ENCODE results near the gene SERPINI1. TPM values are rescaled to one million over a fixed set of nuclear protein-coding genes. Genes with fewer than 3 reads are reported as not detected.

The SERPINI1 gene
- polyA plus RNA-seq, 4 donors = 0.54 to 5.6 (median 5.4) TPM; not detected in 1

DNA sequence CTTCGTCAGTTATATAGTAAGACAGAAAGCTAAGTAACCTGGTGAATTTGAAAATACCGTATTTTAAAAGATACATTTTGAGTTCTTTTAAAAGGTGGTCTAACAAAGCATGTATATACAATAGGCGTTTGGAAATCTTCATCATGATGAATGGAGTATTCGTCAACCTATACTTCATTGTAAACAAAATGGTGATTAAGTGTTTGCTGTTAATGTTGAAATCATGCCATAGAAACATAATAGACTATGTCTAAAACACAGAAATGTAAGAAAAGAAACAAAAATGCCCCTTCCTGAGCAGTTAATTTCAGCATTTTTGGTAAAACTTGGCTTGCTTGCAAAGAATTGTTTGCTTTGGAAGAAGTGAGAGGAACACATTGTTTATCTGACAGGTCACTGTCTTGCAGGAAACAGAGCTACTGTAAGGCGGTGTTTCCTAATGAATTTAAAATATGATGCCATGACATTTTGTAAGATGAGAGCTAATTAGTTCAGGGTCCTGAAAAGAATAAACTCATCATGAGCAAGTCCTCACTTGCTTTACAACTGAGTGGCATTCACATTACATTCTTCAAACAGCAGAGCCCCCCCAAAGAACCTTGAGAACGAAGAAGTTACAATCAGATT is 126.7 kb downstream of the SERPINI1 start:
- FAIRE-seq (no peak), DNase-seq (no peak)
- Histone ChIP-seq H3K4me1 (ENCODE audit: control insufficient read depth in 3 of 3, insufficient read depth in 2 of 3, low read depth in 1 of 3, low read length in 2 of 3) (no peaks in the 10 kb centered on the region), H3K27ac (ENCODE audit: low read depth in 1 of 3, low read length in 2 of 3) (no peak overlapping the region), H3K27me3 (ENCODE audit: control insufficient read depth in 3 of 3, insufficient read depth in 3 of 3, low read length in 3 of 3) (no peaks in the 10 kb centered on the region), H3K4me3 (ENCODE audit: low read depth in 1 of 3, low read length in 3 of 3) (no peak overlapping the region), H3K36me3 (ENCODE audit: control insufficient read depth in 3 of 3, insufficient read depth in 2 of 3, low read depth in 1 of 3, low read length in 3 of 3) (no peaks in the 10 kb centered on the region), H3K9me3 (ENCODE audit: control insufficient read depth in 2 of 2, insufficient read depth in 1 of 2, low read depth in 1 of 2, low read length in 1 of 2) (no peaks in the 10 kb centered on the region)
- whole genome bisulfite sequencing, 3 donors = 61 to 69% (median 68%) methylated on average over 6 of the region's 6 CpGs

DNA sequence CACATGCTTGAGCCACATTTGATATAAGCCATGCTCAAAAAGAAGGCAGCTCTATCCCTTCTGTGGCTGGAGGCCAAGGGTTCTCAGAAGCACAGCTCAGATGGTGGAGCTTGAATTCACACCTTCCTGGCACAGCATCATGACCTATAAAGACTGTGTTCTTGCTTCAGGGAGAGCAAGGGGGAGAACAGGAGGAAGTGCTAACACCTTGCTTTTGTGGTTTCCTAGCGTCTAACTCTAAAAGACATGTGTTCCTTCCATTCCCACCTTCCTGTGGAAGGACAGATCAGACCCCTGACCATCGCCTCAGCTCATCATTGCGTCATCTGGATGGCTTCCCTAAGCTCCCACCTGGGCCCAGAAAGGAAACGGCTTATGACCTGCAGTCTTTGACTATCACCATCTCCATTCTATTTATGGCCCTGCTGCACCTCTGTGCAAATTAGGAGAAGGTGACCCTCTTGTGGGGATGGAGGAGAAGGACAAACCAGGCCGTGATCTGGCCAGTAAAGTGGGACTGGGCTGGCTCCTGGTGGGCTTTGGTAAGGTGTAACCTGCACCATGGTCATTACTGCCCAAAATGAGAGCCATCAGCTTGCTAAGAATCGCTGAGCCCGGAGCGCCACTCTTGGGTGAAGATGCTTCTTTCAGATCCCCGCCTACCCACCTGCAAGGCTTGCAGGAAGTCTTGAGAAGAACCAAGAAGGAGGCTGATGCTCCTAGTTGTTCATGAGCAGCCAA is 128.5 kb downstream of the SERPINI1 start:
- no peak for FAIRE-seq
- Histone ChIP-seq H3K27ac (ENCODE audit: low read depth in 1 of 3, low read length in 2 of 3) (no peak overlapping the region), H3K4me3 (ENCODE audit: low read depth in 1 of 3, low read length in 3 of 3) (no peak overlapping the region), H3K36me3 (ENCODE audit: control insufficient read depth in 3 of 3, insufficient read depth in 2 of 3, low read depth in 1 of 3, low read length in 3 of 3) (no peaks in the 10 kb centered on the region), H3K9me3 (ENCODE audit: control insufficient read depth in 2 of 2, insufficient read depth in 1 of 2, low read depth in 1 of 2, low read length in 1 of 2) (no peaks in the 10 kb centered on the region), H3K4me1 (ENCODE audit: control insufficient read depth in 3 of 3, insufficient read depth in 2 of 3, low read depth in 1 of 3, low read length in 2 of 3) (no peaks in the 10 kb centered on the region), H3K27me3 (ENCODE audit: control insufficient read depth in 3 of 3, insufficient read depth in 3 of 3, low read length in 3 of 3) (no peaks in the 10 kb centered on the region)
- 83 to 89% (median 86%) methylated on average over 9 of the region's 9 CpGs for WGBS, 3 donors
- no peak for DNase-seq

- H3K9me3 ChIP-seq (ENCODE audit: control insufficient read depth in 2 of 2, insufficient read depth in 1 of 2, low read depth in 1 of 2, low read length in 1 of 2) = no peaks in the 10 kb centered on the region
- DNase-seq (no peak), FAIRE-seq (no peak)
- WGBS, 3 donors = 81 to 88% (median 87%) methylated on average over 1 of the region's 1 CpG
- H3K27me3 ChIP-seq (ENCODE audit: control insufficient read depth in 3 of 3, insufficient read depth in 3 of 3, low read length in 3 of 3) = no peaks in the 10 kb centered on the region
- no peak overlapping the region for H3K27ac ChIP-seq (ENCODE audit: low read depth in 1 of 3, low read length in 2 of 3)
- H3K4me1 ChIP-seq (ENCODE audit: control insufficient read depth in 3 of 3, insufficient read depth in 2 of 3, low read depth in 1 of 3, low read length in 2 of 3) = no peaks in the 10 kb centered on the region
- no peak overlapping the region for H3K4me3 ChIP-seq (ENCODE audit: low read depth in 1 of 3, low read length in 3 of 3)
- H3K36me3 ChIP-seq (ENCODE audit: control insufficient read depth in 3 of 3, insufficient read depth in 2 of 3, low read depth in 1 of 3, low read length in 3 of 3) = no peaks in the 10 kb centered on the region
Observed at GRCh38 chr3:167864552-167864874, 129.0 kb downstream of the SERPINI1 start.

- Histone ChIP-seq H3K4me3 (ENCODE audit: low read depth in 1 of 3, low read length in 3 of 3) (no peak overlapping the region), H3K4me1 (ENCODE audit: control insufficient read depth in 3 of 3, insufficient read depth in 2 of 3, low read depth in 1 of 3, low read length in 2 of 3) (no peaks in the 10 kb centered on the region), H3K36me3 (ENCODE audit: control insufficient read depth in 3 of 3, insufficient read depth in 2 of 3, low read depth in 1 of 3, low read length in 3 of 3) (no peaks in the 10 kb centered on the region), H3K27ac (ENCODE audit: low read depth in 1 of 3, low read length in 2 of 3) (no peak overlapping the region), H3K27me3 (ENCODE audit: control insufficient read depth in 3 of 3, insufficient read depth in 3 of 3, low read length in 3 of 3) (no peaks in the 10 kb centered on the region), H3K9me3 (ENCODE audit: control insufficient read depth in 2 of 2, insufficient read depth in 1 of 2, low read depth in 1 of 2, low read length in 1 of 2) (no peaks in the 10 kb centered on the region)
- FAIRE-seq (no peak), DNase-seq (no peak)
- WGBS, 3 donors = 78 to 85% (median 85%) methylated on average over 1 of the region's 1 CpG
Observed at GRCh38 chr3:167866331-167866730, 130.8 kb downstream of the SERPINI1 start.

DNA sequence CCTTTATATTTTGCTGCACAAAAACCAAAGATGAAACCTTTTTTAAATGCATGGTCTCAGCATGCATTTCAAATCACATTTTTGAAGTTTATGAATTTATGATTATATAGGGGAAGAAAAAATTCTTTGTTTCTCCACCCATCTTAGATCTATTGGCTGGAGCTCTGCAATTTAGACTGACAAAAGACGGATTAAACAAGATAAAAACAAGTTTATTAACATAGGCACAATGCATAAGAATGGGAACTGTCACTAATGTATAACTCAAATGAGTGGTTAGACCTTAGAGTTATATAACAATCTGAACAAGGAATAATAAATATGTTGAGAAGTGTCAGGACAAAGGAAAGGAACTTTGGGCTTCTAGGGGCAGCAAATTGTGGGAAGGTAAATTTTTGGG is 132.5 kb downstream of the SERPINI1 start:
- 21 to 66% (median 29%) methylated on average over 1 of the region's 1 CpG for WGBS, 3 donors
- Histone ChIP-seq H3K36me3 (ENCODE audit: control insufficient read depth in 3 of 3, insufficient read depth in 2 of 3, low read depth in 1 of 3, low read length in 3 of 3) (no peaks in the 10 kb centered on the region), H3K27ac (ENCODE audit: low read depth in 1 of 3, low read length in 2 of 3) (no peak overlapping the region), H3K9me3 (ENCODE audit: control insufficient read depth in 2 of 2, insufficient read depth in 1 of 2, low read depth in 1 of 2, low read length in 1 of 2) (no peaks in the 10 kb centered on the region), H3K4me1 (ENCODE audit: control insufficient read depth in 3 of 3, insufficient read depth in 2 of 3, low read depth in 1 of 3, low read length in 2 of 3) (no peaks in the 10 kb centered on the region), H3K4me3 (ENCODE audit: low read depth in 1 of 3, low read length in 3 of 3) (no peak overlapping the region), H3K27me3 (ENCODE audit: control insufficient read depth in 3 of 3, insufficient read depth in 3 of 3, low read length in 3 of 3) (no peaks in the 10 kb centered on the region)
- FAIRE-seq = no peak
- DNase-seq = no peak

DNA sequence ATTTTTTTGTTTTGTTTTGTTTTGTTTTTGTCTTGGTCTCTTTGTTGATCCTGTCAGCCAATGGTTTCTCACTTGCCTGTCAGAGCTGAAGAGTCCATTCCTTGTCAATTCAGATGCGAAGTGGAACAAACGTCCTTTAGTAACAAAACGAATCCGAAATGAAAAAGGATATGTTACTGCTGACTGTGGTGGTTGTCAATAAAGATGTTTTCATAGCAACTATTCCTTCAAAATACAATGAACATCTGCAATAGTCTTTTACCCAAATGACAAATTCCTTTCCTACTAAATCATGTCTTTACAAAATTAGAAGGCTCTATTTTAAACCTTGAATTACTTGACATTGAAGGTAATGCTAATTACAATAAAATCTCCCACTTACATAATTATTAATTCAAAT is 134.7 kb downstream of the SERPINI1 start:
- FAIRE-seq (no peak), DNase-seq (no peak)
- no peak overlapping the region for H3K27ac ChIP-seq (ENCODE audit: low read depth in 1 of 3, low read length in 2 of 3)
- H3K27me3 ChIP-seq (ENCODE audit: control insufficient read depth in 3 of 3, insufficient read depth in 3 of 3, low read length in 3 of 3) = no peaks in the 10 kb centered on the region
- WGBS, 3 donors = 80 to 91% (median 82%) methylated on average over 4 of the region's 4 CpGs
- H3K36me3 ChIP-seq (ENCODE audit: control insufficient read depth in 3 of 3, insufficient read depth in 2 of 3, low read depth in 1 of 3, low read length in 3 of 3) = no peaks in the 10 kb centered on the region
- H3K4me3 ChIP-seq (ENCODE audit: low read depth in 1 of 3, low read length in 3 of 3) = no peak overlapping the region
- H3K9me3 ChIP-seq (ENCODE audit: control insufficient read depth in 2 of 2, insufficient read depth in 1 of 2, low read depth in 1 of 2, low read length in 1 of 2) = no peaks in the 10 kb centered on the region
- H3K4me1 ChIP-seq (ENCODE audit: control insufficient read depth in 3 of 3, insufficient read depth in 2 of 3, low read depth in 1 of 3, low read length in 2 of 3) = no peaks in the 10 kb centered on the region

GRCh38 chr3:167870759-167871158 is 135.2 kb downstream of the SERPINI1 start:
- H3K27me3 ChIP-seq (ENCODE audit: control insufficient read depth in 3 of 3, insufficient read depth in 3 of 3, low read length in 3 of 3) = no peaks in the 10 kb centered on the region
- H3K36me3 ChIP-seq (ENCODE audit: control insufficient read depth in 3 of 3, insufficient read depth in 2 of 3, low read depth in 1 of 3, low read length in 3 of 3) = no peaks in the 10 kb centered on the region
- H3K9me3 ChIP-seq (ENCODE audit: control insufficient read depth in 2 of 2, insufficient read depth in 1 of 2, low read depth in 1 of 2, low read length in 1 of 2) = no peaks in the 10 kb centered on the region
- DNase-seq (no peak), FAIRE-seq (no peak)
- H3K4me3 ChIP-seq (ENCODE audit: low read depth in 1 of 3, low read length in 3 of 3) = no peak overlapping the region
- H3K27ac ChIP-seq (ENCODE audit: low read depth in 1 of 3, low read length in 2 of 3) = no peak overlapping the region
- 86 to 88% (median 86%) methylated on average over 4 of the region's 4 CpGs for WGBS, 3 donors
- H3K4me1 ChIP-seq (ENCODE audit: control insufficient read depth in 3 of 3, insufficient read depth in 2 of 3, low read depth in 1 of 3, low read length in 2 of 3) = no peaks in the 10 kb centered on the region

DNA sequence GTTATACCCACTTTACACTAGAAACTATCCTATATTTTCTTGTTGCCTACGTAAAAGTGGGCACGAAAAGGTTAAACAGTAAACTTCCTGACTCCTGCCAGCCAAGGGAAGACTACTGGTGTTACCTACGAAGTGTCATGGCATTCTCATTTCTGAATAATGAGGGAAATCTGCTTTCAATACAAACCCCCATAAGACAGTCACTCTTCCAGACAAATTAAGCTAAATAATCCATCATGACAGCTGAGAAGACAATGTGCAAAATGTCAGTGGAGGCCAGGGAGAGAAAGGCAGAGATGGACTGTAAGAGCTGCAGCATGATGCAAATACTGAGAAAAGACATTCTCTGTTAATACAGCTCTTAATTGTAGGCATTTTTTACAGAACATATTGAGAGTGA is 136.5 kb downstream of the SERPINI1 start:
- H3K36me3 ChIP-seq (ENCODE audit: control insufficient read depth in 3 of 3, insufficient read depth in 2 of 3, low read depth in 1 of 3, low read length in 3 of 3) = no peaks in the 10 kb centered on the region
- WGBS, 3 donors = 71 to 84% (median 80%) methylated on average over 3 of the region's 3 CpGs
- H3K4me3 ChIP-seq (ENCODE audit: low read depth in 1 of 3, low read length in 3 of 3) = no peak overlapping the region
- no peak for DNase-seq
- no peak overlapping the region for H3K27ac ChIP-seq (ENCODE audit: low read depth in 1 of 3, low read length in 2 of 3)
- H3K27me3 ChIP-seq (ENCODE audit: control insufficient read depth in 3 of 3, insufficient read depth in 3 of 3, low read length in 3 of 3) = no peaks in the 10 kb centered on the region
- no peaks in the 10 kb centered on the region for H3K9me3 ChIP-seq (ENCODE audit: control insufficient read depth in 2 of 2, insufficient read depth in 1 of 2, low read depth in 1 of 2, low read length in 1 of 2)
- no peak for FAIRE-seq
- no peaks in the 10 kb centered on the region for H3K4me1 ChIP-seq (ENCODE audit: control insufficient read depth in 3 of 3, insufficient read depth in 2 of 3, low read depth in 1 of 3, low read length in 2 of 3)

GRCh38 chr3:167872941-167873340 is 137.4 kb downstream of the SERPINI1 start:
- H3K27ac ChIP-seq (ENCODE audit: low read depth in 1 of 3, low read length in 2 of 3) = no peak overlapping the region
- no peak overlapping the region for H3K4me3 ChIP-seq (ENCODE audit: low read depth in 1 of 3, low read length in 3 of 3)
- no peaks in the 10 kb centered on the region for H3K36me3 ChIP-seq (ENCODE audit: control insufficient read depth in 3 of 3, insufficient read depth in 2 of 3, low read depth in 1 of 3, low read length in 3 of 3)
- DNase-seq (no peak), FAIRE-seq (no peak)
- no peaks in the 10 kb centered on the region for H3K27me3 ChIP-seq (ENCODE audit: control insufficient read depth in 3 of 3, insufficient read depth in 3 of 3, low read length in 3 of 3)
- 23 to 41% (median 27%) methylated on average over 1 of the region's 1 CpG for WGBS, 3 donors
- no peaks in the 10 kb centered on the region for H3K9me3 ChIP-seq (ENCODE audit: control insufficient read depth in 2 of 2, insufficient read depth in 1 of 2, low read depth in 1 of 2, low read length in 1 of 2)
- H3K4me1 ChIP-seq (ENCODE audit: control insufficient read depth in 3 of 3, insufficient read depth in 2 of 3, low read depth in 1 of 3, low read length in 2 of 3) = no peaks in the 10 kb centered on the region

Measured in small intestine (tissue), 7 donors.